IMR-90 (cell line): Measurements from ENCODE around the gene MAP3K19.
A peak's percentile ranks its signal among the peaks of the same experiment; 100 is the strongest.

Experiments
- BHLHE40 ChIP-seq: fragments of 150-350 bp; IDR thresholded peaks from 2 replicates; pipeline ENCODE4 v1.6.1; 2016; ENCODE audit warnings: mild to moderate bottlenecking, low read depth, low read length
- MAFK ChIP-seq: IDR thresholded peaks from 2 replicates; pipeline ENCODE4 v1.6.1; 2012; ENCODE audit warnings: low read depth, low read length, improper control_type of control experiment
- MAZ ChIP-seq: IDR thresholded peaks from 2 replicates; pipeline ENCODE4 v1.6.1; 2012; ENCODE audit warnings: low read depth, mild to moderate bottlenecking, low read length, improper control_type of control experiment, moderate library complexity, borderline replicate concordance
- MXI1 ChIP-seq: IDR thresholded peaks from 2 replicates; pipeline ENCODE4 v1.6.1; 2012; ENCODE audit warnings: low read depth, mild to moderate bottlenecking, low read length, moderate library complexity, borderline replicate concordance
- NFE2L2 ChIP-seq: fragments of 150-350 bp; IDR thresholded peaks from 2 replicates; pipeline ENCODE4 v1.6.1; 2016; ENCODE audit warnings: low read depth, mild to moderate bottlenecking, low read length
- POLR2A ChIP-seq: IDR thresholded peaks from 2 replicates; pipeline ENCODE4 v1.6.1; 2012; ENCODE audit warnings: mild to moderate bottlenecking, low read depth, low read length
- RAD21 ChIP-seq: IDR thresholded peaks from 2 replicates; pipeline ENCODE4 v1.6.1; 2012; ENCODE audit warnings: low read length, improper control_type of control experiment
- RCOR1 ChIP-seq: IDR thresholded peaks from 2 replicates; pipeline ENCODE4 v1.6.1; 2012; ENCODE audit warnings: mild to moderate bottlenecking, low read length, improper control_type of control experiment; ENCODE audit not compliant: insufficient replicate concordance
- RFX5 ChIP-seq: IDR thresholded peaks from 2 replicates; pipeline ENCODE4 v1.8.0; 2012; ENCODE audit warnings: low read depth, mild to moderate bottlenecking, low read length, moderate library complexity
- SMC3 ChIP-seq: fragments of 150-350 bp; IDR thresholded peaks from 2 replicates; pipeline ENCODE4 v1.6.1; 2016; ENCODE audit warnings: low read depth, mild to moderate bottlenecking, antibody characterized with exemption, low read length, moderate library complexity
- TF ChIP-seq, protein P1 (sequence below): conservative IDR thresholded peaks from 2 replicates; pipeline ENCODE4 v1.5.1; 2012; ENCODE audit warnings: mild to moderate bottlenecking, low read depth, low read length, improper control_type of control experiment
- TF ChIP-seq, protein P2 (sequence below): fragments of 150-350 bp; IDR thresholded peaks from 2 replicates; pipeline ENCODE4 v1.6.1; 2017; ENCODE audit warnings: mild to moderate bottlenecking, antibody characterized with exemption, low read length, low read depth
- TF ChIP-seq, protein P3 (sequence below): fragments of 150-350 bp; IDR thresholded peaks from 2 replicates; pipeline ENCODE4 v1.6.1; 2016; ENCODE audit warnings: low read depth, mild to moderate bottlenecking, low read length, moderate library complexity, borderline replicate concordance

DNA sequence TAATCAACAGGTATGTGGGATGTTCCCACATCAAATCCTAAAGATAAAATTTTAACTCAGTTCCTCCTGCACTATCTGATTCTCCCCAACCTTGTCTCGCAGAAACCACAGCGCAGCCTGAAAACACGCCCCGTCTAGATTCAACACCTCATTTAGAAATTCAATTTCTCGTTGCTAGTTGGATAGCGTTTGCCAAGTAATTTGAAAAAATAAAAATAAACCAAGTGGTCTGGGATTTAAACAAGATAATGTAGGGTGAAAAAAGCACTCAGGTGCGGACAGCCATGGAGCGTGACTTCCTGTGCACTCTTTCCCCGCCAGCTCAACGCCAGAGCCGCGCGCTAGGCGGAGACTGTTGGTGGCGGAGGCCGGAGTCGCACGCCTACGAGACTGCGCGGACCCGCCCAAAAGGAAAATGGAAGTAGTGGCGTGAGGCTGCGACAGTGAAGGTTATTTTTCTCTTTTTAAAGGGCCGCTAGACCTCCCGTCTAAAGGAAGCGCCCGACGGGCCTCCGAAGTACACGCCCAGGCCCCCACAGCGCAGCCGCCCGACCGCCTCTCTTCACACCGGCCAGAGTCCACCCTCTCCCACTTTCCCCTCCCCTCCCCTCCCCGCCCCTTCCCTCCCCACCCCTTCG lies 129.2 kb downstream of the MAP3K19 start:
- TF ChIP-seq, protein P1, sequence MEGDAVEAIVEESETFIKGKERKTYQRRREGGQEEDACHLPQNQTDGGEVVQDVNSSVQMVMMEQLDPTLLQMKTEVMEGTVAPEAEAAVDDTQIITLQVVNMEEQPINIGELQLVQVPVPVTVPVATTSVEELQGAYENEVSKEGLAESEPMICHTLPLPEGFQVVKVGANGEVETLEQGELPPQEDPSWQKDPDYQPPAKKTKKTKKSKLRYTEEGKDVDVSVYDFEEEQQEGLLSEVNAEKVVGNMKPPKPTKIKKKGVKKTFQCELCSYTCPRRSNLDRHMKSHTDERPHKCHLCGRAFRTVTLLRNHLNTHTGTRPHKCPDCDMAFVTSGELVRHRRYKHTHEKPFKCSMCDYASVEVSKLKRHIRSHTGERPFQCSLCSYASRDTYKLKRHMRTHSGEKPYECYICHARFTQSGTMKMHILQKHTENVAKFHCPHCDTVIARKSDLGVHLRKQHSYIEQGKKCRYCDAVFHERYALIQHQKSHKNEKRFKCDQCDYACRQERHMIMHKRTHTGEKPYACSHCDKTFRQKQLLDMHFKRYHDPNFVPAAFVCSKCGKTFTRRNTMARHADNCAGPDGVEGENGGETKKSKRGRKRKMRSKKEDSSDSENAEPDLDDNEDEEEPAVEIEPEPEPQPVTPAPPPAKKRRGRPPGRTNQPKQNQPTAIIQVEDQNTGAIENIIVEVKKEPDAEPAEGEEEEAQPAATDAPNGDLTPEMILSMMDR = peak; percentile 27; the same call in 1 of the 2 replicates
- TF ChIP-seq MXI1 (peak; percentile 83; the same call in 1 of the 2 replicates), POLR2A (peak; percentile 47), RAD21 (peak; percentile 14), MAFK (no peak), RFX5 (no peak; the same call in 1 of the 2 replicates), BHLHE40 (peak; percentile 83), SMC3 (no peak), RCOR1 (no peak), MAZ (no peak), NFE2L2 (no peak)
- TF ChIP-seq, protein P2, sequence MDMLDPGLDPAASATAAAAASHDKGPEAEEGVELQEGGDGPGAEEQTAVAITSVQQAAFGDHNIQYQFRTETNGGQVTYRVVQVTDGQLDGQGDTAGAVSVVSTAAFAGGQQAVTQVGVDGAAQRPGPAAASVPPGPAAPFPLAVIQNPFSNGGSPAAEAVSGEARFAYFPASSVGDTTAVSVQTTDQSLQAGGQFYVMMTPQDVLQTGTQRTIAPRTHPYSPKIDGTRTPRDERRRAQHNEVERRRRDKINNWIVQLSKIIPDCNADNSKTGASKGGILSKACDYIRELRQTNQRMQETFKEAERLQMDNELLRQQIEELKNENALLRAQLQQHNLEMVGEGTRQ = no peak
- TF ChIP-seq, protein P3, sequence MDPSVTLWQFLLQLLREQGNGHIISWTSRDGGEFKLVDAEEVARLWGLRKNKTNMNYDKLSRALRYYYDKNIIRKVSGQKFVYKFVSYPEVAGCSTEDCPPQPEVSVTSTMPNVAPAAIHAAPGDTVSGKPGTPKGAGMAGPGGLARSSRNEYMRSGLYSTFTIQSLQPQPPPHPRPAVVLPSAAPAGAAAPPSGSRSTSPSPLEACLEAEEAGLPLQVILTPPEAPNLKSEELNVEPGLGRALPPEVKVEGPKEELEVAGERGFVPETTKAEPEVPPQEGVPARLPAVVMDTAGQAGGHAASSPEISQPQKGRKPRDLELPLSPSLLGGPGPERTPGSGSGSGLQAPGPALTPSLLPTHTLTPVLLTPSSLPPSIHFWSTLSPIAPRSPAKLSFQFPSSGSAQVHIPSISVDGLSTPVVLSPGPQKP = no peak
